AG09319 (cell line): ENCODE measurements around the gene UFC1.
A peak's percentile ranks its signal among the peaks of the same experiment; 100 is the strongest.

Experiments
- DNase-seq: peaks from one replicate; pipeline ENCODE4 v3.0.0-alpha.2; 2010; ENCODE audit warnings: low read depth; ENCODE audit errors: extremely low read depth
- TF ChIP-seq, protein P1 (sequence below): IDR thresholded peaks from 2 replicates; pipeline ENCODE4 v1.5.1; 2011; ENCODE audit warnings: low read depth, mild to moderate bottlenecking, inconsistent platforms, low read length, moderate library complexity

Gene UFC1

GRCh38 chr1:161128591-161129420 lies 25.0 kb upstream of the UFC1 start:
- TF ChIP-seq, protein P1, sequence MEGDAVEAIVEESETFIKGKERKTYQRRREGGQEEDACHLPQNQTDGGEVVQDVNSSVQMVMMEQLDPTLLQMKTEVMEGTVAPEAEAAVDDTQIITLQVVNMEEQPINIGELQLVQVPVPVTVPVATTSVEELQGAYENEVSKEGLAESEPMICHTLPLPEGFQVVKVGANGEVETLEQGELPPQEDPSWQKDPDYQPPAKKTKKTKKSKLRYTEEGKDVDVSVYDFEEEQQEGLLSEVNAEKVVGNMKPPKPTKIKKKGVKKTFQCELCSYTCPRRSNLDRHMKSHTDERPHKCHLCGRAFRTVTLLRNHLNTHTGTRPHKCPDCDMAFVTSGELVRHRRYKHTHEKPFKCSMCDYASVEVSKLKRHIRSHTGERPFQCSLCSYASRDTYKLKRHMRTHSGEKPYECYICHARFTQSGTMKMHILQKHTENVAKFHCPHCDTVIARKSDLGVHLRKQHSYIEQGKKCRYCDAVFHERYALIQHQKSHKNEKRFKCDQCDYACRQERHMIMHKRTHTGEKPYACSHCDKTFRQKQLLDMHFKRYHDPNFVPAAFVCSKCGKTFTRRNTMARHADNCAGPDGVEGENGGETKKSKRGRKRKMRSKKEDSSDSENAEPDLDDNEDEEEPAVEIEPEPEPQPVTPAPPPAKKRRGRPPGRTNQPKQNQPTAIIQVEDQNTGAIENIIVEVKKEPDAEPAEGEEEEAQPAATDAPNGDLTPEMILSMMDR = no peak
- no peak for DNase-seq

DNA sequence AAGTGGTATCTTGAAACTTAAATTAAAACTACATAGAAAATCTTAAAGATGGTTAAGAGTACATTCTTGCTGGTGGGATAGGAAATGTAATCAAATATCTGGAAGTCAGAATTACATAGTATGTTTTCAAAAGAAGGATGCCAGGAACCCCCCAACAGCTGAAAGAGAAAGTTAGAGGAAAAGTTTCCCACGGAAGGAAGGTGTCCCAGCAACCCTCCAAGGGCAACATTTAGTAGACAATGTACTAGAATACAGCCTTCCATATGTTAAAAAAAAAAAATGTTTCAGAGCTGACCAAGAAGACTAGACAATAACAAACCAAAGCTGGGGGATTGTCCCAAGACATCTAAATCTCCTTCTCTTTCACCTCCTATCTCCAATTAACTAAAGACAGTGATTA lies 23.5 kb upstream of the UFC1 start:
- TF ChIP-seq, protein P1 = no peak
- no peak for DNase-seq

DNA sequence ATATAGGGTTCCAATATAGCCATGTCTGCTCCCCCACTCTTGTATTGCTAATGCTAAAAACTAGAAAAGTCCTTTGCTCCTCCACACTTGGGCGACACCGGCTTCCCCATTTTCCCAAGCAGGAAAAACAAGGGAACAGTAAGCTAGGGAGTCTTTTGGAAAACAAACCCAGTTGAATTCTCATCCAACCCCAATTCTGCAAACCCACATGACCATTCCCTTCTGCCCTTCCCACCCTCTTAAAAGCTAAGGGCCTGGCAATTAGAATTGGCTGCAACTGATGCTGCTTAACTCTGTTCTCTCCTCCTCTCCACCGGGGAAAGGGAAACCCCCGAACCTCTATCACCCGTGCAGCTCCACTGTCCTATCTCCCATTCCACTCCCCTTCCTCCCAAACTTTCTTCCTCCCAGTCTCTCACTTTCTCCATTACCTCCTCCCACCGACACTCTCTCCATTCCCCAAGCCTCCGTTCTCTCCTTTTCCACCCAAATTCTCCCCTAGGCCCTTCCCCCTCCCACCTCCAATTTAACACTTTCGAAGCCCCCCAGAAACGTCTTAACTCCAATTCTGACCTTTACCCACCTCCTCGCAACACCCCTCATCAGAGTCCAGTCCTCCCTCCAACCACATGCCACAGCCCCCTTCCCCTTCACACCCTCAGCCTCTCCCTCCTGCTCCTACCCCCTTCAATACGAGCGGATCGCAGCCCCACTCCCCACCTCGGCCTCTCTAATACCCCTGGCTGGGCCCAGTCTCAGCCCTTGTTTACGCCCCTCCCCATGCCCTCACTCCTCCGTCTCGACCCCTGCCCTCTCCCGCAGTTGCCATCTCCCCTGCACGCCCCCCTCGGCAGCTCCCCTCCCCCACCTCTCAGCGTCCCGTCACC lies 22.0 kb upstream of the UFC1 start:
- TF ChIP-seq, protein P1 = no peak
- DNase-seq = no peak

DNA sequence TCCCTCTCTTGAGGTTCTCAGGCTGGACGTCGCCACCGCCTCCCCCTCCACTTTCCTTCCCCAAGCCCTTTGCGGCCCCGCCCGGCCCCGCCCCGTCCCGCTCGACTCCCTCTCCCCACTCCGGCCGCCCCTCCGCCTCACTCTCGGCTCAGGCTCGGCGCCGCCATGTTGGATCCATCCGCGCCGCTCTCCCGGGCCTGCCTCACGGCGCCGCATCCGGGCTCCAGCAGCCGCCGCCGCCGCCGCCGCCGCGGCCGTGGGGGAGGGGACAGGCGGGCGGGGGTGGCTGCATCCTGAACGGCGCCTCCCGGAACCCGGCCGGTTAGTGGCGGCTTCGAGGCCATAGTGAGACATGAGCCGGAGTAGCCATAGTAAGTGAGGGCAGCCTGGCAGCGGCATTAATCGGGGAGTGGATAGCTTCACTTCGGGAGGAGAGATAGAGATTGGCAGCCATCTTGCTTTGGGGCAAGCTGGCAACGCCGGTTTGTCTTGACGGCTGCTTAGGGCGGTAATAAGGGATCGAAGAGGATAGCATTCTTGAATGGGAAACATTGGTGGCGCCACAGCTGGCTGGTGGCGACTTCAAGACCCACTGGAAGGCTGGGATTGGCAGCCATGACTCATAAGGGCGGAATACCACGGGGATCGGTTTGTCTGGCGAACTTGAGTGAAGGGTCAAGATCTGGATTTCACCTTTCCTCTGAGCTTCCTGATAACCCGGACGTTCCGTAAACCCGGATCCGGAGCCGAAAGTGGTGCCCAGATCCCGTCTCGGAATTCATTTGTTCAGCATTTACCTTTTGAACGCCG lies 21.2 kb upstream of the UFC1 start, which contains the start of gene DEDD:
Gene DEDD (minus strand): TSS at position 258 of the 810 bp plus-strand sequence. CDS start 8,205 bp downstream, outside the sequence.
- DNase-seq = peak; percentile 91
- TF ChIP-seq, protein P1 = no peak; the same call in 1 of the 2 replicates

GRCh38 chr1:161133220-161133740 lies 20.5 kb upstream of the UFC1 start:
- TF ChIP-seq, protein P1 = no peak
- DNase-seq = no peak

DNA sequence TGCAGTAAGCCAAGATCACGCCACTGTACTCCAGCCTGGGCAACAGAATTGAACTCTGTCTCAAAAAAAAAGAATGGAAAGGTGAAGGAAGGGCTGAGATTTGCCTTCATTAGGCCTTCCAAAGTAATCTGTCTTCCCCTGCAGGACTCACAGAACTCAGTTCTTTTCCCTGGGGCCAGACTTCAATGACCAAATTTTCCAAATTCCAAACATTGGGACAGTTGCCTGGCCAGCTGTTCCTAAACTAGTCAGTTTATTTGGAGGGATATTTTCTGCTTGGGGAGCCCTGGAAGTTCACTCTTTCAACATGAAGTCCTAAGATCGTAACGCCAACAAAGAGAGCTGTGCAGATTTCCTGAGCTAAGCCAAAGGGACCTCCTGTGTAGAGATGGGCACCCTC lies 15.9 kb upstream of the UFC1 start:
- TF ChIP-seq, protein P1 = no peak
- DNase-seq = no peak
